Stimulated activated CD8-positive, alpha-beta memory T cell treated with anti-CD3 and anti-CD28 coated beads, Interleukin-15, amount 100 ng/mL, for 1 hour (primary cell): ENCODE data around the gene JARID2.
"Not testable (repeated sequence)": the region's sequence is repeated elsewhere in the genome, so short reads cannot be mapped to it uniquely, and the experiment has no call there.

ENCODE experiments used
- DNase-seq: peaks from one replicate; pipeline ENCODE4 v3.0.0-alpha.2; 2020; ENCODE audit warnings: low read depth

JARID2 gene

GRCh38 chr6:15522856-15523529, 277.1 kb downstream of the JARID2 start:
- DNase-seq = no peak

- no peak for DNase-seq
Measured at GRCh38 chr6:15523679-15524630, 278.1 kb downstream of the JARID2 start.

- DNase-seq = no peak
Measured at GRCh38 chr6:15524861-15525401, 279.1 kb downstream of the JARID2 start.

GRCh38 chr6:15526212-15526701, 280.4 kb downstream of the JARID2 start:
- DNase-seq = no peak

- no peak for DNase-seq
Measured at GRCh38 chr6:15527838-15528617, 282.2 kb downstream of the JARID2 start.

GRCh38 chr6:15528870-15529269, 283.0 kb downstream of the JARID2 start:
- no peak for DNase-seq

GRCh38 chr6:15530411-15530810, 284.5 kb downstream of the JARID2 start:
- DNase-seq = no peak

- no peak for DNase-seq
Measured at GRCh38 chr6:15531973-15532372, 286.1 kb downstream of the JARID2 start.

- DNase-seq = no peak
Measured at GRCh38 chr6:15533379-15534026, 287.6 kb downstream of the JARID2 start.

- DNase-seq = no peak
Measured at GRCh38 chr6:15534974-15535373, 289.1 kb downstream of the JARID2 start.

GRCh38 chr6:15535495-15536197, 289.8 kb downstream of the JARID2 start:
- no peak for DNase-seq

- DNase-seq = no peak
Measured at GRCh38 chr6:15536198-15536955, 290.5 kb downstream of the JARID2 start.

GRCh38 chr6:15538106-15538505, 292.2 kb downstream of the JARID2 start:
- DNase-seq = no peak

GRCh38 chr6:15538766-15539495, 293.1 kb downstream of the JARID2 start:
- no peak for DNase-seq

- DNase-seq = no peak
Measured at GRCh38 chr6:15539722-15540270, 293.9 kb downstream of the JARID2 start.

- DNase-seq = not testable (repeated sequence)
Measured at GRCh38 chr6:15543332-15543917, 297.6 kb downstream of the JARID2 start.

- no peak for DNase-seq
Measured at GRCh38 chr6:15544321-15544900, 298.5 kb downstream of the JARID2 start.

- no peak for DNase-seq
Measured at GRCh38 chr6:15546591-15546990, 300.7 kb downstream of the JARID2 start.
